ENCODE results near the gene NQO2.

NQO2 gene

DNA sequence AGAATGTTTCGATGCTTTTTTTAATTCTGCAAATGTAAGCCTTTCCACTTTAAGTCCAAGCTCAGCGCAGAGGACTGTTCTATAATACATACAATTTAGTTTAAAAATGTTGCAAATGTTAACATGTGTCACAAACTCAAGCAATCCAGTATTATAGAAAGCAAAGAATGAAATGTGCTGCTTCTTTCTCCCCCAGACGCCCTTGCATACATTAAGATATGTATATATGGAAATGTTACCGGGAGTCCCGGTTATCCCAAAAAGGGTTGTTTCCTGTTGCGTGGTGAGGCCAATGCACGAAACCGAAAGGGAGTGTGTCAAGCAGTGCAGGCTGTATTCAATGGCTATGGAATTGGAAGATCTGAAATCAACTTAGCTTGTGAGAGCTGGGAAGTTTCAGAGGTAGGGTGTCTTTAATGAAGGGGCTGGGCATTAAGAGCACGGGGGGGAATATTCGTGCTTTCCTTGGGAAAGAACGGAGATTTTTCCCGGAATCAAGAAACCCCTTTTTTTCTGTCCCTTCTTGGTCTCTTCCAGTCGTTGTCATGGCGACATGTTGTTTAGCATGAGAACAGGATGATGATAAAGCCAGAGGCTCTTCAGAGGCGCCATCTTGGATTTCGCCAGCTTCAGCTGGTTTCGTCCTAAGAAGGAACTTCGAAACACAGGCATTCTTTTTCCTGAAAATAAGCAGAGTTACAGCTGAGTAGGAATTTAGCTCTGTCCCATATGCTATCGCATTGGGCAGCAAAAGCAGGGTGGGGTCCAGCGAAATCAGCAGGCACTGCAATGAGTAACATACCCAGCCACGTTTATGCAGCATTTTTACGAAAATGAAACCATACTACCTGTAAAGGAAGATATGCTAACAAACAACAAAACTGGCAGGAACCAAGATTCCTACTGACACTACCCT lies 10.1 kb upstream of the NQO2 start:
- Histone ChIP-seq H3K23ac (ENCODE audit: low read length in 2 of 2) (no peak overlapping the region), H3K4me1 (ENCODE audit: control insufficient read depth, insufficient read depth, low read depth, low read length) (peaks cover 5% of the 10 kb centered on the region), H3K4me3 (ENCODE audit: insufficient read depth in 1 of 2, low read depth in 1 of 2, low read length in 2 of 2) (peak overlapping the region; percentile 67 to 81), H3K4me2 (ENCODE audit: low read length, poor library complexity, severe bottlenecking) (peak overlapping the region; percentile 89), H3K14ac (ENCODE audit: low read length in 2 of 2) (peak overlapping the region in 1 of 2 experiments; percentile 87), H2AFZ (ENCODE audit: low read depth, low read length) (no peak overlapping the region), H3K9ac (ENCODE audit: low read length) (peak overlapping the region; percentile 95), H2BK5ac (ENCODE audit: low read depth, low read length, poor library complexity, severe bottlenecking) (peak overlapping the region; percentile 85), H2BK120ac (ENCODE audit: low read depth, low read length) (peak overlapping the region; percentile 80), H3K27ac (ENCODE audit: low read length, poor library complexity, severe bottlenecking) (peak overlapping the region; percentile 99), H4K91ac (ENCODE audit: low read length) (peak overlapping the region; percentile 90), H3K9me3 (ENCODE audit: control insufficient read depth, low read length) (no peaks in the 10 kb centered on the region), H3K18ac (ENCODE audit: low read depth in 1 of 2, low read length in 2 of 2) (peak overlapping the region; percentile 88 to 99), H2BK15ac (ENCODE audit: low read depth, poor library complexity, severe bottlenecking) (no peak overlapping the region), H4K8ac (ENCODE audit: low read length) (peak overlapping the region; percentile 88), H2AK5ac (ENCODE audit: low read length, severe bottlenecking) (no peak overlapping the region), H3K36me3 (ENCODE audit: control insufficient read depth in 1 of 2, insufficient read depth in 2 of 2, low read depth in 1 of 2, low read length in 2 of 2) (no peaks in the 10 kb centered on the region), H3K4ac (ENCODE audit: low read depth in 1 of 2, low read length in 2 of 2) (peak overlapping the region; percentile 24 to 99), H3K79me1 (replicated peaks; ENCODE audit: low read length, poor library complexity, severe bottlenecking) (peaks cover 5% of the 10 kb centered on the region), H3K27me3 (ENCODE audit: control insufficient read depth in 1 of 2, insufficient read depth in 1 of 2, low read length in 2 of 2) (no peaks in the 10 kb centered on the region), H2BK12ac (ENCODE audit: low read length in 2 of 2) (peak overlapping the region in 1 of 2 experiments; percentile 57)
- 2% methylated on average over 19 of the region's 22 CpGs for WGBS
- peak; percentile 99 for DNase-seq

DNA sequence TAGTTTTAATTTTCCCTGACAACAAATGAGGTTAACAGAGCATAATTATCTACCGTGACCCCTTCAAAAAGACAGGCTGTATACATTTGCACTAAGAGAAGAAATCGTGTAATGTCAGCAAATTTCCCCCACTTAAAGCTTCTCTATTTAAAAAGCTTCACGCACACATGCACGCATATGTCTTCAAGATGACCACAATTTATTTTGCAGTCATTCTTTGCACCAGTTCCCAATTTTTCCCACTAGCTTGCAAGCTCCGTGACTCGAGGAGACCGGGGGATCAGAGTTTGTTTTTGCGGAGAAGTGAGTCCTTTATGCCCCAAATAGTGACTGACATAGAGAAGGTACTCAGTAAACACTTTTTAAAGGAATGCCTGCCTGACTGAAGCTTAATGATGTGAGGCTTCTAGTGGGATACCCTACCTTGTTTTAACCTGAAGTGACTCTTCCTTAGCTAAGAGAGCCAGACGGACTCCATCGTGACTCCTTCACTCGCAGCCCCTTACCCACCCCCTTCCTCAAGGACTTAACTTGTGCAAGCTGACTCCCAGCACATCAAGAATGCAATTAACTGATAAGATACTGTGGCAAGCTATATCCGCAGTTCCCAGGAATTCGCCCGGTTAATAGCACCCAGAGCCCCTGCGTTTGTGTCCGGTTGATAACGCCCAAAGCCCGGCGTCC lies 9.3 kb upstream of the NQO2 start:
- DNase-seq = peak; percentile 81

DNA sequence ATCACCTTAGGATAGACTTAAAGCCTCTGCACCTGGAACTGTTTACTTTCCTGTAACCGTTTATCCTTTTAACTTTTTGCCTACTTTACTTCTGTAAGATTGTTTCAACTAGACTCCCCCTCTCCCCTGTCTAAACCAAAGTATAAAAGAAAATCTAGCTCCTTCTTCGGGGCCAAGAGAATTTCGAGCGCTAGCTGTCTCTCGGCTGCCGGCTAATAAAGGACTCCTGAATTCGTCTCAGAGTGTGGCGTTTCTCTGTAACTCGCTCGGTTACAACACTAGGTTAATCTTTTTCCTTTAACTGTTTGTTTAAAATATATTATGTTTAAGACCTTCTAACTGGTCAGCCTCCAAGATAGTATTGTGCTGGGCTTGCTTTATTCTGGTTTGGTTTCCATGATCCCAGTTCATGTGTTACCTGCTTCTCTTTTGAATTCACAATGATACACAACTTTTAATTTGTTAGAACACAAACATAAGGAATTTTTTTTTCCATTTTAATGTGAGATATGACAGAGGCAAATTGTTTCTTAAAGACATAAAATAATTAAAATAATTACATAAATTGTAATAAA lies 8.7 kb upstream of the NQO2 start:
- H3K27me3 ChIP-seq (ENCODE audit: control insufficient read depth in 1 of 2, insufficient read depth in 1 of 2, low read length in 2 of 2) = no peaks in the 10 kb centered on the region
- no peak overlapping the region for H2BK12ac ChIP-seq (ENCODE audit: low read length in 2 of 2)
- H2BK5ac ChIP-seq (ENCODE audit: low read depth, low read length, poor library complexity, severe bottlenecking) = no peak overlapping the region
- no peak overlapping the region for H2AK5ac ChIP-seq (ENCODE audit: low read length, severe bottlenecking)
- no peak overlapping the region for H3K23ac ChIP-seq (ENCODE audit: low read length in 2 of 2)
- no peak overlapping the region for H2BK15ac ChIP-seq (ENCODE audit: low read depth, poor library complexity, severe bottlenecking)
- H3K4me1 ChIP-seq (ENCODE audit: control insufficient read depth, insufficient read depth, low read depth, low read length) = peaks cover 5% of the 10 kb centered on the region
- peak; percentile 41 for DNase-seq
- no peaks in the 10 kb centered on the region for H3K36me3 ChIP-seq (ENCODE audit: control insufficient read depth in 1 of 2, insufficient read depth in 2 of 2, low read depth in 1 of 2, low read length in 2 of 2)
- peak overlapping the region; percentile 4 for H4K8ac ChIP-seq (ENCODE audit: low read length)
- peak overlapping the region in 1 of 2 experiments; percentile 72 for H3K18ac ChIP-seq (ENCODE audit: low read depth in 1 of 2, low read length in 2 of 2)
- peak overlapping the region; percentile 83 for H3K4me2 ChIP-seq (ENCODE audit: low read length, poor library complexity, severe bottlenecking)
- H3K4ac ChIP-seq (ENCODE audit: low read depth in 1 of 2, low read length in 2 of 2) = no peak overlapping the region
- H3K27ac ChIP-seq (ENCODE audit: low read length, poor library complexity, severe bottlenecking) = peak overlapping the region; percentile 99
- H3K4me3 ChIP-seq (ENCODE audit: insufficient read depth in 1 of 2, low read depth in 1 of 2, low read length in 2 of 2) = peak overlapping the region in 1 of 2 experiments; percentile 81
- H3K14ac ChIP-seq (ENCODE audit: low read length in 2 of 2) = no peak overlapping the region
- no peak overlapping the region for H4K91ac ChIP-seq (ENCODE audit: low read length)
- peak overlapping the region; percentile 95 for H3K9ac ChIP-seq (ENCODE audit: low read length)
- 14% methylated on average over 7 of the region's 10 CpGs for WGBS
- no peaks in the 10 kb centered on the region for H3K9me3 ChIP-seq (ENCODE audit: control insufficient read depth, low read length)
- H3K79me1 ChIP-seq (replicated peaks; ENCODE audit: low read length, poor library complexity, severe bottlenecking) = peaks cover 5% of the 10 kb centered on the region
- no peak overlapping the region for H2BK120ac ChIP-seq (ENCODE audit: low read depth, low read length)
- no peak overlapping the region for H2AFZ ChIP-seq (ENCODE audit: low read depth, low read length)

More for the DNA sequence above, 9.3 kb upstream of the NQO2 start:
- no peak overlapping the region for H3K14ac ChIP-seq (ENCODE audit: low read length in 2 of 2)
- H3K27me3 ChIP-seq (ENCODE audit: control insufficient read depth in 1 of 2, insufficient read depth in 1 of 2, low read length in 2 of 2) = no peaks in the 10 kb centered on the region
- H3K18ac ChIP-seq (ENCODE audit: low read depth in 1 of 2, low read length in 2 of 2) = peak overlapping the region; percentile 72 to 88
- no peak overlapping the region for H2BK12ac ChIP-seq (ENCODE audit: low read length in 2 of 2)
- H3K23ac ChIP-seq (ENCODE audit: low read length in 2 of 2) = no peak overlapping the region
- WGBS = 10% methylated on average over 19 of the region's 19 CpGs
- H2AK5ac ChIP-seq (ENCODE audit: low read length, severe bottlenecking) = no peak overlapping the region
- no peak overlapping the region for H4K91ac ChIP-seq (ENCODE audit: low read length)
- H3K9ac ChIP-seq (ENCODE audit: low read length) = peak overlapping the region; percentile 95
- H3K36me3 ChIP-seq (ENCODE audit: control insufficient read depth in 1 of 2, insufficient read depth in 2 of 2, low read depth in 1 of 2, low read length in 2 of 2) = no peaks in the 10 kb centered on the region
- peak overlapping the region; percentile 57 to 81 for H3K4me3 ChIP-seq (ENCODE audit: insufficient read depth in 1 of 2, low read depth in 1 of 2, low read length in 2 of 2)
- peak overlapping the region; percentile 42 for H2BK120ac ChIP-seq (ENCODE audit: low read depth, low read length)
- H3K4me2 ChIP-seq (ENCODE audit: low read length, poor library complexity, severe bottlenecking) = peak overlapping the region; percentile 83
- H3K79me1 ChIP-seq (replicated peaks; ENCODE audit: low read length, poor library complexity, severe bottlenecking) = peaks cover 5% of the 10 kb centered on the region
- peak overlapping the region; percentile 4 for H4K8ac ChIP-seq (ENCODE audit: low read length)
- H3K4ac ChIP-seq (ENCODE audit: low read depth in 1 of 2, low read length in 2 of 2) = peak overlapping the region in 1 of 2 experiments; percentile 99
- H2AFZ ChIP-seq (ENCODE audit: low read depth, low read length) = no peak overlapping the region
- peaks cover 5% of the 10 kb centered on the region for H3K4me1 ChIP-seq (ENCODE audit: control insufficient read depth, insufficient read depth, low read depth, low read length)
- peak overlapping the region; percentile 99 for H3K27ac ChIP-seq (ENCODE audit: low read length, poor library complexity, severe bottlenecking)
- H3K9me3 ChIP-seq (ENCODE audit: control insufficient read depth, low read length) = no peaks in the 10 kb centered on the region
- H2BK5ac ChIP-seq (ENCODE audit: low read depth, low read length, poor library complexity, severe bottlenecking) = peak overlapping the region; percentile 85
- H2BK15ac ChIP-seq (ENCODE audit: low read depth, poor library complexity, severe bottlenecking) = no peak overlapping the region
